ENCODE results near the gene DALRD3.

DNA sequence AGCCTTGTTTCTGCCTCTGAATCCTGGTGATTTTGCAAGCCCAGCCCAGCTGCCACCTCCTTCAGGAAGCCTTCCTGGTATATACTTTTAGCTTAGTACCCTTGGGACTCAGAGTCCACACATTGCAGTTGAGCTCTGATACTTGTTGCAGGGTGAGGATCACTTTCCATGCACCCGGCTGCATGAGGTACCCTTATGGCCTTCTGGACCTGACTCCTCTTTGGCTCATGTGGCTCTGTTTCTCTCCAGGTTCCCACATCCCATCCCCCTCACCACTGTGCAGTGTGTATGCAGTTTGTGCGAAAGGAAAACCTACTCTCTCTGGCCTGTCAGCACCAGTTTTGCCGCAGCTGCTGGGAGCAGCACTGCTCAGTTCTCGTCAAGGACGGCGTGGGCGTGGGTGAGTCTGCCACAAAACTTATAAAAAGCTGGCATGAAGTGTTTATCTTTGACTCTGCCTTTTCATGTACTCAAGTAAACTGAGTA, 51.5 kb downstream of the DALRD3 start:
- TF ChIP-seq, protein P1, sequence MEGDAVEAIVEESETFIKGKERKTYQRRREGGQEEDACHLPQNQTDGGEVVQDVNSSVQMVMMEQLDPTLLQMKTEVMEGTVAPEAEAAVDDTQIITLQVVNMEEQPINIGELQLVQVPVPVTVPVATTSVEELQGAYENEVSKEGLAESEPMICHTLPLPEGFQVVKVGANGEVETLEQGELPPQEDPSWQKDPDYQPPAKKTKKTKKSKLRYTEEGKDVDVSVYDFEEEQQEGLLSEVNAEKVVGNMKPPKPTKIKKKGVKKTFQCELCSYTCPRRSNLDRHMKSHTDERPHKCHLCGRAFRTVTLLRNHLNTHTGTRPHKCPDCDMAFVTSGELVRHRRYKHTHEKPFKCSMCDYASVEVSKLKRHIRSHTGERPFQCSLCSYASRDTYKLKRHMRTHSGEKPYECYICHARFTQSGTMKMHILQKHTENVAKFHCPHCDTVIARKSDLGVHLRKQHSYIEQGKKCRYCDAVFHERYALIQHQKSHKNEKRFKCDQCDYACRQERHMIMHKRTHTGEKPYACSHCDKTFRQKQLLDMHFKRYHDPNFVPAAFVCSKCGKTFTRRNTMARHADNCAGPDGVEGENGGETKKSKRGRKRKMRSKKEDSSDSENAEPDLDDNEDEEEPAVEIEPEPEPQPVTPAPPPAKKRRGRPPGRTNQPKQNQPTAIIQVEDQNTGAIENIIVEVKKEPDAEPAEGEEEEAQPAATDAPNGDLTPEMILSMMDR (IDR thresholded peaks at IDR 0.05), result no peak
- no peak for TF ChIP-seq POLR2A (IDR thresholded peaks at IDR 0.05)
